Endothelial cell of umbilical vein (primary cell): Measurements from ENCODE around the gene MEIOSIN. TPM values are rescaled to one million over a fixed set of nuclear protein-coding genes. Genes with fewer than 3 reads are reported as not detected.

Experiments
- BruUV-seq: library from RNA; stranded (reverse); fragments of 400-500 nt; replicated peaks from 2 replicates; lab custom pipeline; 2021; lab: Mats Ljungman, UMichigan
- CTCF ChIA-PET: fragments of 300-600, 350-600 bp; sonication (Branson Sonifier 250); formaldehyde crosslinking; loops from one replicate; lab custom pipeline; 2021; ENCODE audit warnings: antibody characterized with exemption, inconsistent platforms; lab: Charles Lee
- POLR2A ChIA-PET: fragments of 300-600, 350-600 bp; sonication (Branson Sonifier 250); formaldehyde crosslinking; loops from one replicate; lab custom pipeline; 2021; ENCODE audit warnings: antibody characterized with exemption, inconsistent platforms; lab: Charles Lee
- DNase-seq: peaks from one replicate; pipeline ENCODE4 v3.0.0-alpha.2; 2011; ENCODE audit warnings: low read depth, low spot score
- FAIRE-seq: peaks from 2 replicates; lab custom pipeline; 2011; peaks lifted over from hg19 to GRCh38; lab: Jason Lieb, UNC
- H2AFZ ChIP-seq: 2 replicates; pipeline ENCODE4 v1.6.0; 2012; ENCODE audit warnings: low read depth, low read length, control low read depth, inconsistent platforms
- H3K27ac ChIP-seq: 2 replicates; pipeline ENCODE4 v1.5.1; 2011; ENCODE audit warnings: low read depth, mild to moderate bottlenecking, control low read depth, low read length, moderate library complexity; ENCODE audit not compliant: insufficient read depth
- H3K27me3 ChIP-seq, 2 experiments: 2 replicates each; pipeline versions ENCODE4 v1.6.0 to v1.6.1; 2011; ENCODE audit warnings: low read length in 2 of 2, mixed read lengths in 1 of 2; ENCODE audit not compliant: control insufficient read depth in 2 of 2, insufficient read depth in 2 of 2
- H3K36me3 ChIP-seq, 2 experiments: 2 replicates in 1 of 2; 3 replicates in 1 of 2; pipeline ENCODE4 v1.5.1; 2011; ENCODE audit warnings: low read length in 2 of 2, mild to moderate bottlenecking in 1 of 2, moderate library complexity in 1 of 2; ENCODE audit not compliant: control insufficient read depth in 2 of 2, insufficient read depth in 2 of 2; ENCODE audit errors: extremely low read depth in 1 of 2
- H3K4me1 ChIP-seq: 3 replicates; pipeline ENCODE4 v1.5.1; 2011; ENCODE audit warnings: mild to moderate bottlenecking, low read length; ENCODE audit not compliant: control insufficient read depth, insufficient read depth; ENCODE audit errors: extremely low read depth
- H3K4me2 ChIP-seq: 2 replicates; pipeline ENCODE4 v1.6.1; 2011; ENCODE audit warnings: low read length, control low read depth, mixed read lengths; ENCODE audit not compliant: insufficient read depth
- H3K4me3 ChIP-seq, 3 experiments: fragments of 200-600 bp in 1 of 3; sonication (generic), shearing (Covaris generic) in 1 of 3; replicated peaks in 1 of 3; 2 replicates each; pipeline ENCODE4 v1.5.1; 2011 to 2016; ENCODE audit warnings: control low read depth in 3 of 3, low read length in 3 of 3, mild to moderate bottlenecking in 2 of 3, inconsistent platforms in 1 of 3, low read depth in 1 of 3, moderate library complexity in 1 of 3; ENCODE audit not compliant: insufficient read depth in 1 of 3
- H3K79me2 ChIP-seq: 2 replicates; pipeline ENCODE4 v1.6.0; 2012; ENCODE audit warnings: low read length, inconsistent platforms; ENCODE audit not compliant: control insufficient read depth, insufficient read depth
- H3K9ac ChIP-seq: replicated peaks from 2 replicates; pipeline ENCODE3; 2011; ENCODE audit warnings: low read length, control low read depth; ENCODE audit not compliant: insufficient read depth; ENCODE audit errors: extremely low read depth
- H3K9me1 ChIP-seq: replicated peaks from 3 replicates; pipeline ENCODE4 v1.6.0; 2011; ENCODE audit warnings: mild to moderate bottlenecking, low read length; ENCODE audit not compliant: control insufficient read depth, insufficient read depth; ENCODE audit errors: extremely low read depth
- H3K9me3 ChIP-seq: replicated peaks from 2 replicates; pipeline ENCODE4 v1.5.1; 2012; ENCODE audit warnings: low read length, inconsistent platforms; ENCODE audit not compliant: control insufficient read depth, insufficient read depth
- H4K20me1 ChIP-seq: replicated peaks from 2 replicates; pipeline ENCODE3; 2011; ENCODE audit warnings: mild to moderate bottlenecking, low read length; ENCODE audit not compliant: control insufficient read depth, insufficient read depth; ENCODE audit errors: extremely low read depth
- CTCF ChIP-seq, 2 donors: IDR thresholded peaks; 1 replicate in 1 of 2; 2 replicates in 1 of 2; pipeline ENCODE4 v1.5.1; 2011; ENCODE audit warnings: low read length in 2 of 2, mild to moderate bottlenecking in 2 of 2, moderate library complexity in 2 of 2, control low read depth in 1 of 2, inconsistent platforms in 1 of 2, low read depth in 1 of 2; ENCODE audit not compliant: insufficient read depth in 1 of 2; ENCODE audit errors: extremely low read depth in 1 of 2
- EZH2 ChIP-seq: IDR thresholded peaks from 2 replicates; pipeline ENCODE4 v1.6.1; 2012; ENCODE audit warnings: borderline replicate concordance, low read depth, mild to moderate bottlenecking, moderate library complexity, low read length, inconsistent platforms; ENCODE audit not compliant: severe bottlenecking
- FOS ChIP-seq: IDR thresholded peaks from 2 replicates; pipeline ENCODE4 v1.6.1; 2011; ENCODE audit warnings: mild to moderate bottlenecking, low read length, moderate library complexity, borderline replicate concordance; ENCODE audit not compliant: insufficient read depth
- GATA2 ChIP-seq: IDR thresholded peaks from 2 replicates; pipeline ENCODE4 v1.7.0; 2011; ENCODE audit warnings: low read depth, mild to moderate bottlenecking, moderate library complexity, mixed read lengths, low read length; ENCODE audit not compliant: insufficient read length, insufficient read depth
- JUN ChIP-seq: IDR thresholded peaks from 2 replicates; pipeline ENCODE4 v1.6.1; 2011; ENCODE audit warnings: borderline replicate concordance, low read depth; ENCODE audit not compliant: insufficient read length, insufficient read depth
- MAX ChIP-seq: IDR thresholded peaks from 2 replicates; pipeline ENCODE4 v1.6.1; 2011; ENCODE audit not compliant: insufficient read depth, insufficient read length
- MYC ChIP-seq: IDR thresholded peaks from one replicate; pipeline ENCODE4 v1.6.1; 2011; ENCODE audit warnings: mild to moderate bottlenecking, low read depth, low read length
- POLR2A ChIP-seq: IDR thresholded peaks from 2 replicates; pipeline ENCODE4 v1.6.1; 2012; ENCODE audit warnings: low read depth, mild to moderate bottlenecking, control low read depth, low read length
- POLR2AphosphoS5 ChIP-seq: IDR thresholded peaks from 2 replicates; pipeline ENCODE4 v1.6.1; 2012; ENCODE audit warnings: low read depth, mild to moderate bottlenecking, control low read depth, low read length, moderate library complexity; ENCODE audit not compliant: insufficient read depth
- dilution Hi-C: fragments of 300-500 bp; cut with MboI; formaldehyde crosslinking; loops from one replicate; pipeline ENCODE4 v1.15.0; 2019; ENCODE audit warnings: low sequenced_read_pairs; ENCODE audit not compliant: extremely low pct_ligation_motif_present
- intact Hi-C: fragments of 100-400 bp; cut with micrococcal nuclease; formaldehyde crosslinking; loops from one replicate; pipeline ENCODE4 v1.10.0; 2022
- polyA plus RNA-seq, 4 experiments: library from polyadenylated mRNA; depleted of rRNA in 3 of 4; stranded (reverse) in 3 of 4; unstranded in 1 of 4; fragments of >200 nt; gene quantifications; 2 replicates each; pipeline versions ENCODE4 v1.2.1 to v1.2.3, GENCODE V29; 2011 to 2012; ENCODE audit warnings: missing spikeins in 1 of 4
- total RNA-seq: library from RNA; stranded (reverse); gene quantifications from 2 replicates; pipeline ENCODE4 v1.2.3, GENCODE V29; 2021

Gene MEIOSIN
- total and polyA plus RNA-seq, 2 donors (not counting 3 experiments of a cell fraction or from before 2014, with no cell fraction given): not detected

DNA sequence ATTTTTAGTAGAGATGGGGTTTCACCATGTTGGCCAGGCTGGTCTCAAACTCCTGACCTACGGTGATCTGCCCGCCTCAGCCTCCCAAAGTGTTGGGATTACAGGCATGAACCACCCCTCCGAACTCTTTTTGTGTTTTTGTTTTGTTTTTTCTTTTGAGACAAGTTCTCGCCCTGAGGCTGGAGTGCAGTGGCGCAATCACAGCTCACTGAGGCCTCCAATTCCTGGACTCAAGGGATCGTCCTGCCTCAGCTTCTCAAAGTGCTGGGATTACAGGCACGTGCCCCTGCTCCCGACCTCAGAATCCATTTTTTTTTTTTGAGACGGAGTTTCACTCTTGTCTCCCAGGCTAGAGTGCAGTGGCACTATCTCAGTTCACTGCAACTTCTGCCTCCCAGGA is 24.5 kb downstream of the MEIOSIN start:
- H2AFZ ChIP-seq: no peak overlapping the region
- H3K9ac ChIP-seq: no peak overlapping the region
- no peaks in the 10 kb centered on the region for H3K36me3 ChIP-seq
- H3K27me3 ChIP-seq: no peaks in the 10 kb centered on the region
- DNase-seq (no peak), FAIRE-seq (no peak)
- no peaks in the 10 kb centered on the region for H3K9me1 ChIP-seq
- H3K79me2 ChIP-seq: no peaks in the 10 kb centered on the region
- ChIA-PET CTCF (interaction anchor here (1.0 to 2.0 kb wide), 3 partner anchors 10 to 51 kb away, joined by 3 to 10 read pairs (median 3); no protein-coding TSS in a partner anchor), POLR2A (interaction anchor here (0.8 kb wide), 1 partner anchor 12 kb away, joined by 3 read pairs; the partner anchor contains the start of gene SIX5)
- H3K27ac ChIP-seq: no peak overlapping the region
- no peaks in the 10 kb centered on the region for H4K20me1 ChIP-seq
- dilution Hi-C loops: no loop called here
- TF ChIP-seq MAX (no peak), POLR2AphosphoS5 (no peak), CTCF (IDR thresholded peaks at IDR 0.05; ENCODE audit: extremely low read depth in 1 of 2, insufficient read depth in 1 of 2, low read depth in 1 of 2, low read length in 2 of 2) (no peak), POLR2A (no peak), GATA2 (no peak), FOS (no peak), JUN (no peak), EZH2 (no peak), MYC (no peak)
- H3K4me2 ChIP-seq: no peak overlapping the region
- intact Hi-C loops: no loop called here
- no TSS peak for BruUV-seq
- H3K4me3 ChIP-seq: no peak overlapping the region
- H3K9me3 ChIP-seq: no peaks in the 10 kb centered on the region
- H3K4me1 ChIP-seq: no peaks in the 10 kb centered on the region
